Osteoblast (primary cell): ENCODE measurements around the gene SYNGR3. TPM values are rescaled to one million over a fixed set of nuclear protein-coding genes. Genes with fewer than 3 reads are reported as not detected.
A peak's percentile ranks its signal among the peaks of the same experiment; 100 is the strongest.

Experiments
- DNase-seq: peaks from one replicate; pipeline ENCODE4 v3.0.0; 2011; ENCODE audit warnings: low spot score, mixed read lengths; ENCODE audit not compliant: insufficient read length; ENCODE audit errors: missing footprints
- H2AFZ ChIP-seq: 2 replicates; pipeline ENCODE4 v1.6.0; 2011; ENCODE audit warnings: mild to moderate bottlenecking, low read length
- H3K27ac ChIP-seq: 2 replicates; pipeline ENCODE4 v1.5.1; 2011; ENCODE audit warnings: mild to moderate bottlenecking, low read depth, low read length, moderate library complexity
- H3K27me3 ChIP-seq: 2 replicates; pipeline ENCODE4 v1.6.0; 2012; ENCODE audit warnings: mild to moderate bottlenecking, control low read depth, inconsistent platforms, low read length, moderate library complexity; ENCODE audit not compliant: insufficient read depth
- H3K36me3 ChIP-seq: 2 replicates; pipeline ENCODE4 v1.5.1; 2011; ENCODE audit warnings: mild to moderate bottlenecking, low read length, control low read depth, moderate library complexity; ENCODE audit not compliant: insufficient read depth
- H3K4me1 ChIP-seq: 2 replicates; pipeline ENCODE4 v1.5.1; 2011; ENCODE audit warnings: mild to moderate bottlenecking, low read length, control low read depth, moderate library complexity; ENCODE audit not compliant: insufficient read depth
- H3K4me2 ChIP-seq: 2 replicates; pipeline ENCODE4 v1.6.0; 2011; ENCODE audit warnings: mild to moderate bottlenecking, low read length; ENCODE audit not compliant: insufficient read depth
- H3K4me3 ChIP-seq: fragments of 200-600 bp; sonication (generic); 3 replicates; pipeline ENCODE4 v1.5.1; 2012; ENCODE audit warnings: mild to moderate bottlenecking, low read length, inconsistent platforms; ENCODE audit not compliant: insufficient read depth
- H3K79me2 ChIP-seq: 2 replicates; pipeline ENCODE4 v1.6.0; 2012; ENCODE audit warnings: mild to moderate bottlenecking, low read length, control low read depth, inconsistent platforms; ENCODE audit not compliant: insufficient read depth
- H3K9me3 ChIP-seq: 2 replicates; pipeline ENCODE4 v1.5.1; 2011; ENCODE audit warnings: low read depth, low read length, control low read depth
- H4K20me1 ChIP-seq: 2 replicates; pipeline ENCODE4 v1.6.0; 2012; ENCODE audit warnings: mild to moderate bottlenecking, low read length, control low read depth; ENCODE audit not compliant: insufficient read depth
- total RNA-seq: library from RNA; depleted of rRNA; stranded (reverse); fragments of >200 nt; gene quantifications from 2 replicates; pipeline ENCODE4 v1.2.3, GENCODE V29; 2012
- TF ChIP-seq, protein P1 (sequence below): IDR thresholded peaks from 2 replicates; pipeline ENCODE4 v1.5.1; 2011; ENCODE audit warnings: mild to moderate bottlenecking, low read depth, low read length, moderate library complexity; ENCODE audit errors: extremely low read depth

Gene SYNGR3
- total RNA-seq, 1 donor, result under 0.01 TPM

DNA sequence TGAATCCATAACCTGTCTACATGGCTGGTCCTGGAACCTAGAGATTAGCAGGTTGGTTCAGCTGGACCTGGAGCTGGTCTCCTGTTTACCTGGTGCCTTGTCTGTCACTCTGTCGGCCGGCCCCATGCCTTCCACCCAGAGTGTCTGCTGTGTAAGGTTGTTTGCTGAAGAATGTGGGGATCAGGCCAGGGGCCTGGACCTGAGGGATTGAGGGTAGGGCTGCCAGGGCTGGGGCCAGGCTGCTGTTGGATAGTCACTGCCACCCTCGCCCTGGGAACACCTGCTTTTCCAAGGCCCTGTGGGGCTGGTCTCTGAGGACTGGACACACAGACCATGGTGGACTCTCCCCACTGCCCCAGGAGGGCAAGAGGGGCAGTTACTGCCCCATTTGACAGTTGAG lies 38.4 kb downstream of the SYNGR3 start:
- Histone ChIP-seq H3K27ac (no peak overlapping the region), H3K27me3 (no peaks in the 10 kb centered on the region), H3K4me3 (peak overlapping the region; percentile 72), H2AFZ (no peak overlapping the region), H3K4me1 (peaks cover 20% of the 10 kb centered on the region), H3K79me2 (peaks cover 15% of the 10 kb centered on the region), H3K36me3 (no peaks in the 10 kb centered on the region), H3K9me3 (no peaks in the 10 kb centered on the region), H4K20me1 (peaks cover 16% of the 10 kb centered on the region), H3K4me2 (peak overlapping the region; percentile 79)
- TF ChIP-seq, protein P1, sequence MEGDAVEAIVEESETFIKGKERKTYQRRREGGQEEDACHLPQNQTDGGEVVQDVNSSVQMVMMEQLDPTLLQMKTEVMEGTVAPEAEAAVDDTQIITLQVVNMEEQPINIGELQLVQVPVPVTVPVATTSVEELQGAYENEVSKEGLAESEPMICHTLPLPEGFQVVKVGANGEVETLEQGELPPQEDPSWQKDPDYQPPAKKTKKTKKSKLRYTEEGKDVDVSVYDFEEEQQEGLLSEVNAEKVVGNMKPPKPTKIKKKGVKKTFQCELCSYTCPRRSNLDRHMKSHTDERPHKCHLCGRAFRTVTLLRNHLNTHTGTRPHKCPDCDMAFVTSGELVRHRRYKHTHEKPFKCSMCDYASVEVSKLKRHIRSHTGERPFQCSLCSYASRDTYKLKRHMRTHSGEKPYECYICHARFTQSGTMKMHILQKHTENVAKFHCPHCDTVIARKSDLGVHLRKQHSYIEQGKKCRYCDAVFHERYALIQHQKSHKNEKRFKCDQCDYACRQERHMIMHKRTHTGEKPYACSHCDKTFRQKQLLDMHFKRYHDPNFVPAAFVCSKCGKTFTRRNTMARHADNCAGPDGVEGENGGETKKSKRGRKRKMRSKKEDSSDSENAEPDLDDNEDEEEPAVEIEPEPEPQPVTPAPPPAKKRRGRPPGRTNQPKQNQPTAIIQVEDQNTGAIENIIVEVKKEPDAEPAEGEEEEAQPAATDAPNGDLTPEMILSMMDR, result no peak
- no peak for DNase-seq

DNA sequence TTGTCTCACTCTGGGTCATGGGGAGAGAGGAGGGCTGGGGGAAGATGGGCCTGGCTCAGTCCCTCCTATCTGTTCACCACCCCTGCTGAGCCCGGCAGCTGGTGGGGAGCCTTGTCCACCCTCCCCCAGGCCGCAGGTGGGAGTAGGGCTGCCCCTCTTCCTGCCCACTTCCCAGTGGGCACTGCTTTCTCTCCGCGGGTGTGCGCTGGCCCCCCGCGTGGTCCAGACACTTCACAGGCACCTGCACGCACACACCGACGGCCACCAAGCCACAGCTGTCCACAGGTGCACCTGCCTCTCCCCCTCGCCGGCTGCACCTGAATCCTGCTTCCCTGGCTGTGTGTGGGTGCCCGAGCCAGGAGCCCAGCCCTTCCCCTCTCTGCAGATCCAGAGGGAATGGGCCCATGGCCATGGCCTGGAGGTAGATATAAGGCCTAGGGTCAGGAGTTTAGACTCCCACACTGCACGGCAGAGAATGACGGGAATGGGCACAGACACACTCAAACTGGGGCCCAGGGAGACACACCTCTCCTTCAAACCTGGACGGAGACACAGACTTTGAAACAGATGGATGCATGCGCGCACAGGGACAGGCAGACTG lies 39.0 kb downstream of the SYNGR3 start:
- no peak overlapping the region for H2AFZ ChIP-seq
- TF ChIP-seq, protein P1, result no peak
- H3K4me1 ChIP-seq, result peaks cover 26% of the 10 kb centered on the region

DNA sequence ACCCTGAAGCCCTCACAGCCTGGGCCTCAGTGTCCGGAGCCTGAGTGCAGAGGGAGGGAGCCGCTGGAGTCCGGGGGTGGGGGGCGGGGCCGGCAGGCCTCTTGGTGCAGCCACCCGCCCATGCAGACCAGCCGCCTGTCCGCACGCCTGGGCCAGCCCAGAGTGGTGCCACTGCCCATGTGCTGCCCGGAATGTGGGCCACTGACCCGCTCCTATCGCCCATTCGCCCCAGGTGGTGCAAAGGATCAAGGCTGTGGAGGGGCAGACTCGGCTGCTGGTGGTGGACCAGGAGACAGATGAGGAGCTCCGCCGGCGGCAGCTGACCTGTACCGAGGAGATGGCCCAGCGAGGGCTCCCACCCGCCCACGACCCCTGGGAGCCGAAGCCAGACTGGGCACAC lies 39.6 kb downstream of the SYNGR3 start:
- no peak overlapping the region for H2AFZ ChIP-seq
- no peak for DNase-seq
- H3K79me2 ChIP-seq, result peaks cover 15% of the 10 kb centered on the region
- peaks cover 30% of the 10 kb centered on the region for H3K4me1 ChIP-seq
- no peaks in the 10 kb centered on the region for H3K27me3 ChIP-seq
- peaks cover 16% of the 10 kb centered on the region for H4K20me1 ChIP-seq
- no peak overlapping the region for H3K27ac ChIP-seq
- H3K4me3 ChIP-seq, result no peak overlapping the region
- H3K9me3 ChIP-seq, result no peaks in the 10 kb centered on the region
- TF ChIP-seq, protein P1, result no peak
- peak overlapping the region; percentile 9 for H3K4me2 ChIP-seq
- H3K36me3 ChIP-seq, result no peaks in the 10 kb centered on the region

More for the DNA sequence above, 39.0 kb downstream of the SYNGR3 start:
- Histone ChIP-seq H3K4me3 (no peak overlapping the region), H3K36me3 (no peaks in the 10 kb centered on the region), H3K4me2 (peak overlapping the region; percentile 79), H4K20me1 (peaks cover 16% of the 10 kb centered on the region), H3K27me3 (no peaks in the 10 kb centered on the region), H3K79me2 (peaks cover 15% of the 10 kb centered on the region), H3K9me3 (no peaks in the 10 kb centered on the region), H3K27ac (no peak overlapping the region)
- DNase-seq, result no peak

DNA sequence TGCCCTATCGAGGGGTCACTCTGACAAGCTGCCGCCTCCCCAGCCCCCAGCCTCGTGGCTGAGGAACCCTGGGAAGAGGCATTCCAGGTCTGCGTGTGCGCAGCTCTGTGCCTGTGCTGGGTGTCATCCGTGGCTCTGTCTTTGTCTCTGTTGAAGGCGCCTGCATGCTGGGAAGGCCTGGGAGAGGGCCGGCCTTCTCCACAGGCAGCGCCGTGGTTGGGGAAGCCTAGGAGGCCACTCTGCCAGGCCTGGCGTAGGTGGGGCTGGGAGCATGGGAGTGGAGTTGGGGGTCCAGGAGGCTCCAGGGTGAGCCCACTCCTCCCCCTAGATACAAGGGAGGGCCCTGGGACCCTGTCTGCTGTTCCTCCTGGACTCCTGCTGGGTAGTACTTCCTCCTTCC lies 40.3 kb downstream of the SYNGR3 start:
- Histone ChIP-seq H3K4me3 (no peak overlapping the region), H3K36me3 (no peaks in the 10 kb centered on the region), H4K20me1 (peaks cover 16% of the 10 kb centered on the region), H3K27ac (no peak overlapping the region), H3K4me2 (no peak overlapping the region), H3K27me3 (no peaks in the 10 kb centered on the region), H3K79me2 (peaks cover 19% of the 10 kb centered on the region), H3K9me3 (no peaks in the 10 kb centered on the region), H3K4me1 (peaks cover 35% of the 10 kb centered on the region), H2AFZ (no peak overlapping the region)
- DNase-seq, result no peak
- TF ChIP-seq, protein P1, result no peak
